GM21723 (cell line): ENCODE results near the gene OR8K1.

Experiments
- ATAC-seq: cut with Tn5 transposase; IDR thresholded peaks from one replicate; pipeline ENCODE4 v1.9.1; 2021; ENCODE audit warnings: mild to moderate bottlenecking, moderate library complexity; ENCODE audit not compliant: unreplicated experiment

Gene OR8K1

GRCh38 chr11:56345739-56346138 lies at the start of gene OR8K1:
TSS of gene OR8K1 (plus strand) at chr11:56346039. CDS start at chr11:56346039, 0 bp downstream.
- ATAC-seq = no peak

GRCh38 chr11:56296898-56297297 lies 48.9 kb upstream of the OR8K1 start:
- no peak for ATAC-seq

DNA sequence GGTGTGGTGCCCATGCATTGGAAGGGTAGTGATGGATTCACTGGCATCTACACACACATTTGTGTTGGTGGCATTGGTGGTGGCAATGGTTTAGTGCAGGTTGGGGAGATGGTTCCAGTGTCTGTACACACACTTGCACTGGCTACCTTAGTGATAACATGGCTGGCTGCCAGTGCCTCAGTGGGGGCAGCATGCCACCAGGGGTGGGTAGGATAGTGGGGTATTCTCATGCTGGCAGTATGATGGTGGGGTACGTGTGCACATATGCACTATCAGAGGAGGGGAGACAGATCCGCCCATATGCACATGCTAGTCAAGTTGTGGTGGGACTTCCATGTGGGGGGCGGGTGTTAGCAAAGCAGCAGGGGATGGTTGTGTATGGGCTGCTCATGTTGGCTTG lies 38.0 kb upstream of the OR8K1 start:
- no peak for ATAC-seq

- no peak for ATAC-seq
These were observed 31.0 kb upstream of the OR8K1 start, which contains the start of gene OR8K3 for GRCh38 chr11:56314844-56315243. TSS of gene OR8K3 (plus strand) at chr11:56315144. CDS start at chr11:56318307, 3,163 bp downstream.

GRCh38 chr11:56331861-56332491 lies 13.9 kb upstream of the OR8K1 start:
- ATAC-seq = no peak

DNA sequence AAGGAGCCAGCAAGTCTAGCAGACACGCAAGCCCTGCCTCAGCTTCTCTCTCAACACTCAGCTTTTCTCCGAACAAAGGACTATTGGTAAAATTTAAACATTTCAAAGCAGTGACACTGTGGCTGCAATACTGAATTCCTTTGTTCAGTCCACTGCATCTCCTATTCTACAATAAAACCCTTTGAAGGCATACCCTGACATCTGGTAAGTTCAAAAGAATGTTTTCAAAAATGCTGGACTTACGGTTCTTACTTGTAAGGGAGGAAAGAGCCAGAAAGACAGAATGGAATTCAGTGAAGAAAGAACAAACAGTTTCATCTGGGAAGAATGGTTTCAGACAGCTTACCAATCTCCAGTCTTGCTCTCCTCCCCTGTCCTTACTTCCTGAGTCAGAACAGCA lies 12.7 kb upstream of the OR8K1 start:
- ATAC-seq = no peak

- no peak for ATAC-seq
These were observed 5.5 kb upstream of the OR8K1 start for GRCh38 chr11:56340289-56340688.

DNA sequence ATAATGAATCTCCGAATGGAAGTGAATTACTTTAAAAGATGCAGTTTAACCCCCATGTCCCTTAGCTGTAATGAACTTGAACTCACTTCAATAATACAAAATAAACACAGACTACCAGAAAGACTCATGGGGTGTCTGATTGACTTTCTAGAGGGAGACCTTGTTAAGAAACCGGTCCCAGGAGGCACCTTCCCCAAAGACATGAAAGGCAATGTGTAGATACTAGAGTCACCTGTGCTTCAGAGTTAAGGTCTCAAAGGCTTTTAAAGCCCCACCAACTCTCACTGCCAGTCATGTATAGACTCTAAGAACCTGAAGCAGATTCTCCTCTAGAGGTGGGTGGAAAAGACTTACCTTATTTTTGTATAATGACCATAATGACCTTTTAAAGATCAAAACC lies 8.2 kb downstream of the OR8K1 start, which contains the start of gene OR8J1:
OR8J1 (plus strand) TSS at position 301 of the 400 bp plus-strand sequence. CDS start 5,956 bp downstream, outside the sequence.
- no peak for ATAC-seq

DNA sequence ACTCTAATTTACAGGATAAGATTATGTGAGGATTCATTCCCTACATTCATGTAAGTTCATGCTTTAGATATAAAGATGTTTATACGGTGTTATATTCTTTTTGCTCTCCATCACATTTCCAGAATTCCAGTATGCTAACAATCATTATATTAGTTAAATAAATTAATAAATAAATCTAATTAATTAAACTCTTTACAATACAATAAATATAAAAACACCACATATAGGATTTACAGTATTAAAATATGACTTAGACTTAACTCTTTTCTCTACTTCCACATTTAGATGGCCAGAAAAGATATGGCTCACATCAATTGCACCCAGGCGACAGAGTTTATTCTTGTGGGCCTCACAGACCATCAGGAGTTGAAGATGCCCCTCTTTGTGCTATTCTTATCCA lies 29.5 kb downstream of the OR8K1 start, which contains the start of gene OR8U1:
OR8U1 (plus strand) TSS at position 301 of the 400 bp plus-strand sequence; CDS start at position 301, 0 bp downstream.
- no peak for ATAC-seq

GRCh38 chr11:56380120-56380519 lies 34.3 kb downstream of the OR8K1 start:
- ATAC-seq = no peak

GRCh38 chr11:56394381-56394780 lies 48.5 kb downstream of the OR8K1 start:
- no peak for ATAC-seq

DNA sequence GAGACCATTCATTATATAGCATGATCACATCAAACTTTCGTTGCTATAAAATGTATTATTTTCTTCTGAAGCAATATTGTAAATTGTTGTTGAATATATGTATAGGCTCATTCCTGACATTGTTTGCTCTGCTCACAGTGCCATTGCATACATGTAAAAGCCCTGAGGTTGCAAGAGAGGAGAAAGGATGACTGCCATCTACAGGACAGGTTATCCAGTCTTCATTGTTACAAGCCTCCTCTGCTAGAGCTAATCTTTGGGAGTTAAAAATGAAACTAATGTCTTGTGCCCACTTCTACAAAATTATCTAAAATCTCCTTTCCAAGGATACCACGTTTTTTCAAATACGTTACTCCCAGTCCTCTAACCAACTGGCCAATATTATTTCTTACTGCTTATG lies 50.2 kb downstream of the OR8K1 start:
- ATAC-seq = no peak
